DND-41 (cell line): Measurements from ENCODE around the gene COL23A1.

Source experiments
- CTCF ChIP-seq: IDR thresholded peaks from 2 replicates; pipeline ENCODE4 v1.5.1; 2012; ENCODE audit warnings: borderline replicate concordance, low read length, moderate library complexity, mild to moderate bottlenecking; ENCODE audit not compliant: poor library complexity, severe bottlenecking; ENCODE audit errors: extremely low read depth
- EZH2 ChIP-seq: IDR thresholded peaks from 3 replicates; pipeline ENCODE4 v1.6.1; 2012; ENCODE audit warnings: borderline replicate concordance, low read depth, mild to moderate bottlenecking, moderate library complexity, low read length, inconsistent platforms; ENCODE audit not compliant: severe bottlenecking

GRCh38 chr5:178537467-178538371 lies 52.5 kb downstream of the COL23A1 start:
- no peak for TF ChIP-seq CTCF
- TF ChIP-seq EZH2 = no peak
